Activated T-cell treated with anti-CD3 and anti-CD28 coated beads for 24 hours (primary cell): ENCODE results near the gene FOXK2.
"Not testable (repeated sequence)": the region's sequence is repeated elsewhere in the genome, so short reads cannot be mapped to it uniquely, and the experiment has no call there.

Experiments used
- DNase-seq: peaks from one replicate; pipeline ENCODE4 v3.0.0-alpha.2; 2020; ENCODE audit warnings: low read depth

The FOXK2 gene

GRCh38 chr17:82495844-82496528 lies 23.5 kb upstream of the FOXK2 start:
- DNase-seq: no peak

GRCh38 chr17:82496529-82497434 lies 22.8 kb upstream of the FOXK2 start:
- peak; percentile 89 for DNase-seq

- peak; percentile 20 for DNase-seq
Measured at GRCh38 chr17:82497483-82498405, 21.8 kb upstream of the FOXK2 start.

- no peak for DNase-seq
Measured at GRCh38 chr17:82502207-82502606, 17.3 kb upstream of the FOXK2 start.

GRCh38 chr17:82503094-82503727 lies 16.3 kb upstream of the FOXK2 start:
- no peak for DNase-seq

- DNase-seq: no peak
Measured at GRCh38 chr17:82503728-82504308, 15.7 kb upstream of the FOXK2 start.

- DNase-seq: no peak
Measured at GRCh38 chr17:82505296-82505695, 14.2 kb upstream of the FOXK2 start.

GRCh38 chr17:82506402-82506801 lies 13.1 kb upstream of the FOXK2 start:
- DNase-seq: not testable (repeated sequence)

- DNase-seq: no peak
Measured at GRCh38 chr17:82507631-82508175, 11.8 kb upstream of the FOXK2 start.

GRCh38 chr17:82511642-82512041 lies 7.9 kb upstream of the FOXK2 start:
- DNase-seq: not testable (repeated sequence)

GRCh38 chr17:82513864-82514263 lies 5.7 kb upstream of the FOXK2 start:
- not testable (repeated sequence) for DNase-seq

GRCh38 chr17:82517230-82517865 lies 2.2 kb upstream of the FOXK2 start:
- DNase-seq: no peak

- peak; percentile 24 for DNase-seq
Measured at GRCh38 chr17:82519971-82520903, 705 bp downstream of the FOXK2 start.

GRCh38 chr17:82524540-82524939 lies 5.0 kb downstream of the FOXK2 start:
- no peak for DNase-seq

GRCh38 chr17:82525712-82526111 lies 6.2 kb downstream of the FOXK2 start:
- DNase-seq: no peak

- DNase-seq: no peak
Measured at GRCh38 chr17:82527898-82528297, 8.4 kb downstream of the FOXK2 start.

- no peak for DNase-seq
Measured at GRCh38 chr17:82528484-82529265, 9.1 kb downstream of the FOXK2 start.

- no peak for DNase-seq
Measured at GRCh38 chr17:82529914-82530300, 10.4 kb downstream of the FOXK2 start.
